ENCODE results near the gene SLC5A5.

Gene SLC5A5

DNA sequence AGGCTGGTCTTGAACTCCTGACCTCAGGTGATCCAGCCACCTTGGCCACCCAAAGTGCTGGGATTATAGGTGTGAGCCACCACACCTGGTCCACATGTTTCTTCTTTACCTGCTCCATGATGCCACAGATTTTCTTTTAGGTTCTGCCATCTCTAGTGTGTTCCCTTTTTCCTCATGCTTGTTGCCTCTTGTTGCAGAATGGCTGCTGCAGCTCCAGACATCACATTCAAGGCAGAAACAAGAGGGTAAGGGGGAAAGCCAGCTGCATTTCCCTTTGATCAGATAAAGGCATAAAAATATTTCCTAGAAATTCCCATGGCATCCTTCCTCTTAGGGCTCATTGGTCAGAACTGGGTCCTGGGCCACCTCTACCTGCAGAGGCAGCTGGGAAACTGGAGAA is 48.8 kb downstream of the SLC5A5 start:
- TF ChIP-seq, protein P1, sequence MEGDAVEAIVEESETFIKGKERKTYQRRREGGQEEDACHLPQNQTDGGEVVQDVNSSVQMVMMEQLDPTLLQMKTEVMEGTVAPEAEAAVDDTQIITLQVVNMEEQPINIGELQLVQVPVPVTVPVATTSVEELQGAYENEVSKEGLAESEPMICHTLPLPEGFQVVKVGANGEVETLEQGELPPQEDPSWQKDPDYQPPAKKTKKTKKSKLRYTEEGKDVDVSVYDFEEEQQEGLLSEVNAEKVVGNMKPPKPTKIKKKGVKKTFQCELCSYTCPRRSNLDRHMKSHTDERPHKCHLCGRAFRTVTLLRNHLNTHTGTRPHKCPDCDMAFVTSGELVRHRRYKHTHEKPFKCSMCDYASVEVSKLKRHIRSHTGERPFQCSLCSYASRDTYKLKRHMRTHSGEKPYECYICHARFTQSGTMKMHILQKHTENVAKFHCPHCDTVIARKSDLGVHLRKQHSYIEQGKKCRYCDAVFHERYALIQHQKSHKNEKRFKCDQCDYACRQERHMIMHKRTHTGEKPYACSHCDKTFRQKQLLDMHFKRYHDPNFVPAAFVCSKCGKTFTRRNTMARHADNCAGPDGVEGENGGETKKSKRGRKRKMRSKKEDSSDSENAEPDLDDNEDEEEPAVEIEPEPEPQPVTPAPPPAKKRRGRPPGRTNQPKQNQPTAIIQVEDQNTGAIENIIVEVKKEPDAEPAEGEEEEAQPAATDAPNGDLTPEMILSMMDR (IDR thresholded peaks at IDR 0.05; ENCODE audit: low read depth, low read length) = no peak
- TF ChIP-seq POLR2A (IDR thresholded peaks at IDR 0.05; ENCODE audit: extremely low read depth, insufficient read length) (no peak), MYC (IDR thresholded peaks at IDR 0.05; ENCODE audit: low read depth, low read length) (no peak)
- TF ChIP-seq, protein P2, sequence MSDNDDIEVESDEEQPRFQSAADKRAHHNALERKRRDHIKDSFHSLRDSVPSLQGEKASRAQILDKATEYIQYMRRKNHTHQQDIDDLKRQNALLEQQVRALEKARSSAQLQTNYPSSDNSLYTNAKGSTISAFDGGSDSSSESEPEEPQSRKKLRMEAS (IDR thresholded peaks at IDR 0.05; ENCODE audit: low read depth, low read length) = no peak
- no peak overlapping the region for H3K4me3 ChIP-seq (ENCODE audit: low read depth, low read length)
- DNase-seq (ENCODE audit: low read depth) = no peak

DNA sequence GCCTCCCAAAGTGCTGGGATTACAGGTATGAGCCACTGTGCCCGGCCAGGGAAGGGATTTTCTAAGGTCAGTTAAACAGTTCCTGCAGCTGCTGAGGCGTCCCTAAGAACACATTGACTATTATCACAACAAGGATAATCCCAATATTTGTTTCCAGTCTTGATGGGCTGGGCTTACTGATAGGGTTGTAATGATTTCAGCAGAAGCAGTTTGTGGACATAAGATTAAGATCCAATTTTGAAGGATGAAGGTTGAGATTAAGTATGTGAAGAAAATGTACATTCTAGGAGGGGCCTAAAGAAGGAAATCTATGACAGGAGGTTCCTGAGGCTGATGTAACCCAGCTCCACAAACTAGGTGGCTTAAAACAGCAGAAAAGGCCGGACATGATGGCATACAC is 50.4 kb downstream of the SLC5A5 start:
- TF ChIP-seq, protein P2 (IDR thresholded peaks at IDR 0.05; ENCODE audit: low read depth, low read length) = no peak
- no peak for DNase-seq (ENCODE audit: low read depth)

DNA sequence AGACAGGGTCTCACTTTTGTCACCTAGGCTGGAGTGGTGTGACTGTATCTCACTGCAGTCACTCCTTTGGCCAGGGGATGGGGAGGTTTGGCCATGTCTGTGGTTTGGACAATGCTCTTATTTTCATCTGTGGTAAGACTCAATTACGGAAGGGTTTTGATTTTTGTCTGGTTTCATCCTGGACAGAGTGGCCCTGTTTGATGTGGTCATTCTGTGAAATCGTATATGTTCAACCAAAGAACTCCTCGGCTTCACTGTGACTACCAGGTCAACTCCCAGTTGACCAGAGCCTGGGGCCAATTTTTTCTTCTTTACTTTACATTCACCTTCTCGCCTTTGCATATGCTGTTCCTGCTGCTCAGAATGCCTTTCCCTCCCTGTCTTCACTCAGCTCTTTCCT is 54.3 kb downstream of the SLC5A5 start:
- H3K4me3 ChIP-seq (ENCODE audit: low read depth, low read length) = no peak overlapping the region
- DNase-seq (ENCODE audit: low read depth) = no peak
- TF ChIP-seq, protein P2 (IDR thresholded peaks at IDR 0.05; ENCODE audit: low read depth, low read length) = no peak
- TF ChIP-seq POLR2A (IDR thresholded peaks at IDR 0.05; ENCODE audit: extremely low read depth, insufficient read length) = no peak
- TF ChIP-seq MYC (IDR thresholded peaks at IDR 0.05; ENCODE audit: low read depth, low read length) = no peak
- TF ChIP-seq, protein P1 (IDR thresholded peaks at IDR 0.05; ENCODE audit: low read depth, low read length) = no peak

More for the DNA sequence above, 50.4 kb downstream of the SLC5A5 start:
- no peak overlapping the region for H3K4me3 ChIP-seq (ENCODE audit: low read depth, low read length)

- H3K4me3 ChIP-seq (ENCODE audit: low read depth, low read length) = no peak overlapping the region
- no peak for DNase-seq (ENCODE audit: low read depth)
- TF ChIP-seq, protein P2 (IDR thresholded peaks at IDR 0.05; ENCODE audit: low read depth, low read length) = no peak
- TF ChIP-seq, protein P1 (IDR thresholded peaks at IDR 0.05; ENCODE audit: low read depth, low read length) = no peak
- TF ChIP-seq POLR2A (IDR thresholded peaks at IDR 0.05; ENCODE audit: extremely low read depth, insufficient read length) (no peak), MYC (IDR thresholded peaks at IDR 0.05; ENCODE audit: low read depth, low read length) (no peak)
Observed at GRCh38 chr19:17929056-17929455, 57.3 kb downstream of the SLC5A5 start.

GRCh38 chr19:17931532-17932191 is 59.9 kb downstream of the SLC5A5 start:
- TF ChIP-seq MYC (IDR thresholded peaks at IDR 0.05; ENCODE audit: low read depth, low read length) = no peak
- TF ChIP-seq, protein P1 (IDR thresholded peaks at IDR 0.05; ENCODE audit: low read depth, low read length) = no peak
- TF ChIP-seq, protein P2 (IDR thresholded peaks at IDR 0.05; ENCODE audit: low read depth, low read length) = no peak
- no peak for TF ChIP-seq POLR2A (IDR thresholded peaks at IDR 0.05; ENCODE audit: extremely low read depth, insufficient read length)
- no peak for DNase-seq (ENCODE audit: low read depth)
- peak overlapping the region; percentile 59 for H3K4me3 ChIP-seq (ENCODE audit: low read depth, low read length)

DNA sequence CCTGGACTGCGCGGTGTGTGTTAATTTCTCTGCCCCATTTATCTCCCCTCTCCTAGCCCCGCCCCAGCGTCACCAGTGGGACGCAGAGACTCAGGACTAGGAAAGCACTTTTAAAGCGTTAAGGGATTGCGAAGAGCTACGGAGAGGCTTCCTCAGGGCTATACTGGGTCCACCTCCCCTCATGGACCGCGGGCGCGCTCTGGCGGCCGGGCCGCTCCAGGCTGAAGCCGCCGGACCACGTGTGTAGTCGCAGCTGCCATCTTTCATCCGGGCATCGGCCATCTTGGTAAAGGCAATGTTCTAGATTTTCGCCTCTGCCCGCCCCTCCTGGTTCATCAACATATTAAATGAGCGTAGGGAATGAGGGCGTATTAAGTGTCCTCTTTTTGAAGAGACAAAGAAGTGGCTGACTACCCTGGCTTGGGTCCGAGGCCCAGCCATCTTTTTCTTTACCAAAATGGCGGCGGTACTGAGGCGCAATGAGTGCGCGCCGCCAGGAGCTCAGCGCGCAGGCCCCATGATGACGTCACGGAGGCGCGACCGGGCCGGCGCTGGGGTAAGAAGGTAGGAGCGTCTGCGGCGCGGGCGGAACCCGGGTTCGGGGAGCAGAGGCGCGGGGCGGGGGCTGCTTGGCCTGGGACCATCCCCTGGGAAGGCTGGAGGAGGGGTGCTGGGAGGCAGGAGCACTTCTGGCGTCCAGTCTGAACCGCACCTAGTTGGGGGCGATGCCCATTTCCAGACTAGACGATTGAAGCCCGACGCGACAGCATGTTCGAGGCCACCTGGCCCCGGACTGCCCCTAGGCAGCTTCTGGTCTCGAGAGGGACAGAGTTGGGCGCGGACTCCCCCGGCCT is 61.0 kb downstream of the SLC5A5 start, which contains the start of gene CCDC124:
CCDC124 (plus strand) TSS at position 531 of the 854 bp plus-strand sequence. CDS start 3,406 bp downstream, outside the sequence.
- peak; percentile 95 for DNase-seq (ENCODE audit: low read depth)
- H3K4me3 ChIP-seq (ENCODE audit: low read depth, low read length) = peak within 1 kb of the TSS; percentile 93
- TF ChIP-seq, protein P1 (IDR thresholded peaks at IDR 0.05; ENCODE audit: low read depth, low read length) = peak; percentile 87
- TF ChIP-seq, protein P2 (IDR thresholded peaks at IDR 0.05; ENCODE audit: low read depth, low read length) = peak; percentile 99
- TF ChIP-seq POLR2A (IDR thresholded peaks at IDR 0.05; ENCODE audit: extremely low read depth, insufficient read length) (peak; percentile 80), MYC (IDR thresholded peaks at IDR 0.05; ENCODE audit: low read depth, low read length) (peak; percentile 99)

Data from NB4 (cell line).